GM21723 (cell line): ENCODE data around the gene AMMECR1L.
A peak's percentile ranks its signal among the peaks of the same experiment; 100 is the strongest.

Source experiments
- ATAC-seq: cut with Tn5 transposase; IDR thresholded peaks from one replicate; pipeline ENCODE4 v1.9.1; 2021; ENCODE audit warnings: mild to moderate bottlenecking, moderate library complexity; ENCODE audit not compliant: unreplicated experiment

Gene AMMECR1L

DNA sequence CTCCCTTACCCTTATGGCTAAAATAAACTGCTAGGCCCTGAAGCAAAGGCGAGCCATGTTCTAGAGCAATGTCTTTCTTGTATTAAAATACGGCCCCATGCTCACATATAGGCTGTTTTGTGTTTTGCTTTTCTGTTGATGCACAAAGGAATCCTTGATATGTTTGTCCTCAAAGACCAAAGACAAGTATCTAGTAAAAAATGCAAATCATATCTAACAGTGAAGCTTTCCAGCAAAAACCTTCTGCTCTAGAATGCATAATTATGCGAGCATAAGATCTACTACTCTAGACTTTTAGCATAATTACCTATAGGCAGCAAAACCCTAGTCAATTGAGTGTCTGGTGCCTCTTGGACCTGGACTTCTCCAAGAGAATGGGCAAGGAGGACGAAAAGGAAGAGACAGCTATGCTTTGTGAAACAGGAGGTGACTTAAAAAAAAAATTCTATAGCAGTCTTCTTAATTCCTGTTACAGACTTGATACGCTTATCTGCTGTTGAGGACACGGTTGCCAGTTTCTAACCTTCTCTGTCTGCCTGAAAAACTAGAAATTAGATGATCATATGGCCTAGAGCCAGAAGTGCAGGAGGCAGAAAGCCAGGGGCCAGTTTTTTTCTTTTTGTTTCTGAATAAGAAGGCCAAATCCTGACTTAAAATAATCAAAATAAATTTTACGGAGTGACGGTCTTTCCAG is 1.5 kb upstream of the AMMECR1L start:
- ATAC-seq: no peak

GRCh38 chr2:127886593-127886935 is 808 bp upstream of the AMMECR1L start:
- ATAC-seq: peak; percentile 34

- peak; percentile 24 for ATAC-seq
Observed at GRCh38 chr2:127884861-127885740, 655 bp downstream of the AMMECR1L start.

- ATAC-seq: no peak
Observed at GRCh38 chr2:127884436-127884835, 1.3 kb downstream of the AMMECR1L start.

GRCh38 chr2:127879899-127880298 is 5.9 kb downstream of the AMMECR1L start:
- no peak for ATAC-seq

- no peak for ATAC-seq
Observed at GRCh38 chr2:127877626-127878025, 8.1 kb downstream of the AMMECR1L start.

- ATAC-seq: no peak
Observed at GRCh38 chr2:127877136-127877535, 8.6 kb downstream of the AMMECR1L start.

GRCh38 chr2:127874378-127875269 is 11.1 kb downstream of the AMMECR1L start:
- ATAC-seq: no peak

- ATAC-seq: no peak
Observed at GRCh38 chr2:127873707-127874303, 12.0 kb downstream of the AMMECR1L start.

DNA sequence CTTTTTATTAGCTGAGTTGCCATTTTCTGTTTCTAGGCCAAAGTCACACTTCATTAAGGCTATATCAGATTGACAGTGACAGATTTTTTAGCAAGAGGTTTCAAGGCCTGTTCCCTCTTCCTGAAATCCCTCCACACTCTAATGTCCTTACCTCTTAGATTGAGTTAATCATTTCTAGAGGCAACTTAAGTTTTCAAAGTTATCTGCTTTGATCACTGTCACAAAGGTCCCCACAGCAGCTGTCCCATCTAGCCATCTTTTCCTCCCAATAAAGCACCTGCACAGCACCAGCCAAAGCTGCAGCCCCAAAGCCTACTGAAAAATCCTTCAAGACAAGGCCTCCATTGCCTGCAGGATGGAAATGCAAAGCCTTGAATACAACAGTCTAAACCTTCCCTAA is 13.4 kb downstream of the AMMECR1L start:
- no peak for ATAC-seq

DNA sequence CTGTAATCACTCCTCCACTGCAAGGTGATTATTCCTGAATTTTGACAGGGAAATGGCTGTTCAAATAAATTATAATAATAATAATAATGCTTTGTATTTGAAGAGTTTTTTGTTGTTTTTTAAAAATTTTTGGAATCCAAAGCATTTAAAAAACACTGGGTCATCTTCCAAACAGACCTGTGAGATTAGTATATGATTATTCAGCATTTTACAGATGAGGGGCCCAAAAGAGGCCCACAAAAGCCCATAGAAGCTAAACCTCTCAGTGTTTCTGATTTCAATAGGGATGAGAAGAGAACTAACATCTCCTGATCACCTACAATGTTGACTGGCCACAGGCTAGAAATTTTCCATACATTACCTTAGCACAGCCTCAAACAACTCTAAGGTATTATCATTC is 19.8 kb downstream of the AMMECR1L start:
- no peak for ATAC-seq

DNA sequence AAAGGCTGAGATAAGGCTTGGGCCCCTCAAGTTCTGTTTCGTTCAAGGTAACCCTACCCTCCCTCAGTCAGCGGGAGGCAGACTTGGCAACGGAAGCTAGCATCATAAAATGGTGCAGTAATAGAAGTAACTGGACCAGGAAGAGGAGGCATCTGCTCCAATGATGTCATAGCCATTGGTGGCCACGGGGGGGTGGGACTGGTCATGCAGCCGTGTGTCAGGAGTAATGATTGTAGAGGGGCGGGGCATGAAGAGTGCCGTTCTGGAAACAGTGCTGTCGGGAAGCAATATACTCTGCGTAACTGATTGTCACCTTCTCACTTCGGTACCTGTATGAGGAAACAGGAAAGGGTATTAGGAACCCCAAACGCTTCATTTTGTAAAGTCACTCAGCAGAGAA is 20.9 kb downstream of the AMMECR1L start:
- ATAC-seq: no peak

GRCh38 chr2:127862228-127862627 is 23.5 kb downstream of the AMMECR1L start:
- ATAC-seq: no peak

GRCh38 chr2:127860130-127860529 is 25.6 kb downstream of the AMMECR1L start:
- ATAC-seq: no peak

DNA sequence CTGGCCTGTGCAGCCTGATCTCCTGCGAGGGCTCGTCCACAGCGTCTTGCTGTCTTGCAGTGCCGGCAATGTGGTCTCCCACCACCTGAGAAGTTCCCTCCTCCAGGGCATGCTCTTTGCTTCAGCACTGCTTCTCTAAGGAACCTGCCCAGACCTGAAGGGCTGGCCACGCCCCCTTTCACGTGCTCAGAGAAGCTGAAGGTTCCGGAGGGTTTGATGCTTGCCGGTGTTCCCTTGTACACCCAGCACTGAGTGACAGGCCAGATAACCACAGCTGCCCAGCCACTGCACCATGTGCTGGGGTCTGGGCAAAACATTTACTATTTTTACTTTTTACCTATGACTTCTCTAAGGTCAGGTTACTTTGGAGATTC is 26.1 kb downstream of the AMMECR1L start:
- ATAC-seq: no peak

DNA sequence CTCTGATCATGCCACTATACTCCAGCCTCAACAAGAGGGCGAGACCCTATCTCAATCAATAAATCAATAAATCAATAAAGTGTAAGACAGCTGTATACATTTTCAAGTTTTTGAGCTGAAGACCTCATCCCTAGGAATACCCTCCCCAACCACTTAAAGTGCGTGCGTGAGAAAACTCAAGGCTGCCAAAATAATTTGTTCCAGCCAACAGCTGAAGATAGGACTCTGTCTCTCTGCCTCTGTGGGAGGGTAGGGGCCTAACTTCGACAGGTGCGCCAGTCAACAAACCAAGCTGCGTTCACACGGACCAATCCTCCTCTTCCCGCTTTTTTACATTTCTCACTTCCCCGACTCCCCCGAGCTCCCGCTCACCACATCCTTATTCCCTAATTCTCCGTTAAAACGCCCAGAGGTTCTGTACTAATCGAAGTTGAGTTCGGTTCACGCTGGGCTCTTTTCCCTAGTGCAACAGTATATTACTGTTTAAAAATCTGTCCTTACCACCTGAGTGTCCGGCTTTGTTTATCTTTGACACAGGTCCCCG is 28.4 kb downstream of the AMMECR1L start:
- peak; percentile 28 for ATAC-seq

DNA sequence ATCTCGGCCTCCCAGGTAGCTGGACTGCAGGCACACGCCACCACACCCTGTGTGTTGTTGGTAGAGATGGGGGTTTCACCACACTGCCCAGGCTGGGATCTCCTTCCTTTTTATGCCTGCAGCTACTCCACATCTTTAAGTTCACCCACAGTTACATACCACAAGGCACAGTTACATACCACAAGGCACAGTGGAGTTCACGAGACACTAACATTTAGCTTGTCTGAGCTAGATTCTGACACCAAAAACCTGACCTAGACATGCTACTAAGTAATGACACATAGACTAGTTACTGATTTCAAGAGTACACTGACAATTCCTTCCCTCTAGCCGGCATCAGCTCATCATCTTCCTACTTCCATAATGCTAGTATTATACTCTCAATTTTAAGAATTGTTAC is 32.1 kb downstream of the AMMECR1L start:
- no peak for ATAC-seq

DNA sequence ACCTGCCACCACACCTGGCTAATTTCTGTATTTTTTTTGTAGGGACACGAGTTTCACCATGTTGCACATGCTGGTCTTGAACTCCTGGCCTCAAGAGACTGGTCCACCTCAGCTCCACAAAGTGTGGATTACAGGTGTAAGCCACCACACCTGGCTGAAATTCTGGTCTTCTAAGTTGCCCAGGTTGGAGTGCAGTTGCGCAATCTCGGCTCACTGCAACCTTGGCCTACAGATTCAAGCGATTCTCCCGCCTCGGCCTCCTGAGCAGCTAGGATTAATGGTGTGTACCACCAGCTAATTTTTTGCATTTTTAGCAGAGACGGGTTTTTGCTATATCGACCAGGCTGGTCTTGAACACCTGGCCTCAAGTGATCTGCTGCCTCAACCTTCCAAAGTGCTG is 33.4 kb downstream of the AMMECR1L start:
- no peak for ATAC-seq

- no peak for ATAC-seq
Observed at GRCh38 chr2:127847931-127848330, 37.8 kb downstream of the AMMECR1L start.

- no peak for ATAC-seq
Observed at GRCh38 chr2:127844973-127845372, 40.8 kb downstream of the AMMECR1L start.

DNA sequence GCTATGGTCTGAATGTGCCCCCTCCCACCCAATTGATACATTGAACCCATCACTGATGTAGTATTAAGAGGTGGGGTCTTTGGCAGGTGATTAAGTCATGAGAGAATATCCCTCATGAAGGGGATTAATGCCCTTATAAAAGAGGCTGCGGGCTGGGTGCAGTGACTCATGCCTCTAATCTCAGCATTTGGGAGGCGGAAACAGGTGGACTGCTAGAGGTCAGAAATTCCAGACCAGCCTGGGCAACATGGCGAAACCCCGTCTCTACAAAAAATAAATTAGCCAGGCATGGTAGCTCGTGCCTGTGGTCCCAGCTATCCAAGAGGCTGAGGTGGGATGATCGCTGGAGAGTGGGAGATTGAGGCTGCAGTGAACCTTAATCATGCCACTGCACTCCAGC is 42.1 kb downstream of the AMMECR1L start:
- ATAC-seq: no peak
